GM23338 (cell line): Measurements from ENCODE around the gene MTHFSD. TPM values are rescaled to one million over a fixed set of nuclear protein-coding genes. Genes with fewer than 3 reads are reported as not detected.

Experiments used
- ATAC-seq: fragments of 200-7000 bp; cut with Tn5 transposase; 3 replicates; pipeline ENCODE4 v1.9.1; 2020
- DNase-seq: peaks from one replicate; pipeline ENCODE4 v3.0.0-alpha.2; 2015; ENCODE audit warnings: low spot score
- H2AFZ ChIP-seq: fragments of 200-600 bp; sonication (generic); 2 replicates; pipeline ENCODE4 v1.8.0; 2016; ENCODE audit warnings: antibody characterized with exemption, mild to moderate bottlenecking, moderate library complexity
- H3F3A ChIP-seq: fragments of 200-600 bp; sonication (generic); replicated peaks from 2 replicates; pipeline ENCODE4 v1.8.0; 2017; ENCODE audit warnings: antibody characterized with exemption, mixed run types, low read depth
- H3K27ac ChIP-seq: fragments of 200-600 bp; sonication (generic); 2 replicates; pipeline ENCODE4 v1.6.1; 2016; ENCODE audit warnings: low read depth
- H3K27me3 ChIP-seq: fragments of 200-600 bp; sonication (generic); 2 replicates; pipeline ENCODE4 v1.8.0; 2016; ENCODE audit warnings: mild to moderate bottlenecking, mixed run types, moderate library complexity; ENCODE audit not compliant: insufficient read depth
- H3K36me3 ChIP-seq: fragments of 200-600 bp; sonication (generic); 2 replicates; pipeline ENCODE4 v1.8.0; 2016; ENCODE audit warnings: mild to moderate bottlenecking; ENCODE audit not compliant: insufficient read depth
- H3K4me1 ChIP-seq: fragments of 200-600 bp; sonication (generic); 2 replicates; pipeline ENCODE4 v1.8.0; 2016; ENCODE audit warnings: mild to moderate bottlenecking, moderate library complexity; ENCODE audit not compliant: insufficient read depth
- H3K4me2 ChIP-seq: fragments of 200-600 bp; sonication (generic); 2 replicates; pipeline ENCODE4 v1.7.1; 2017; ENCODE audit warnings: mixed run types
- H3K4me3 ChIP-seq: fragments of 200-600 bp; sonication (generic); 2 replicates; pipeline ENCODE4 v1.6.1; 2016; ENCODE audit warnings: mixed run types
- H3K79me2 ChIP-seq: fragments of 200-600 bp; sonication (generic); replicated peaks from 2 replicates; pipeline ENCODE4 v1.8.0; 2017; ENCODE audit warnings: mild to moderate bottlenecking; ENCODE audit not compliant: insufficient read depth
- H3K9me2 ChIP-seq: fragments of 200-600 bp; sonication (generic); 2 replicates; pipeline ENCODE4 v1.8.0; 2017; ENCODE audit not compliant: insufficient read depth
- H4K20me1 ChIP-seq: fragments of 200-600 bp; sonication (generic); replicated peaks from 2 replicates; pipeline ENCODE4 v1.8.0; 2017; ENCODE audit warnings: mild to moderate bottlenecking; ENCODE audit not compliant: insufficient read depth
- H3K27ac Mint-ChIP-seq: 2 replicates; pipeline ENCODE4 v1.8.0; 2020; ENCODE audit warnings: inconsistent platforms, mild to moderate bottlenecking, moderate library complexity, mixed read lengths
- H3K27me3 Mint-ChIP-seq: 3 replicates; pipeline ENCODE4 v1.8.0; 2022; ENCODE audit warnings: low read depth, mild to moderate bottlenecking, moderate library complexity, mixed read lengths, inconsistent platforms; ENCODE audit not compliant: insufficient read depth, poor library complexity
- H3K36me3 Mint-ChIP-seq: 3 replicates; pipeline ENCODE4 v1.8.0; 2021; ENCODE audit warnings: low read depth, mild to moderate bottlenecking, inconsistent platforms, moderate library complexity, mixed read lengths
- H3K4me1 Mint-ChIP-seq: 3 replicates; pipeline ENCODE4 v1.8.0; 2020; ENCODE audit warnings: mild to moderate bottlenecking, inconsistent platforms, mixed read lengths
- H3K4me3 Mint-ChIP-seq: 3 replicates; pipeline ENCODE4 v1.8.0; 2021; ENCODE audit warnings: moderate library complexity, mild to moderate bottlenecking, inconsistent platforms, mixed read lengths
- H3K9me3 Mint-ChIP-seq: 3 replicates; pipeline ENCODE4 v1.8.0; 2020; ENCODE audit warnings: moderate library complexity, mild to moderate bottlenecking, inconsistent platforms, mixed read lengths
- CREB1 ChIP-seq: fragments of 250-450 bp; sonication (Bioruptor Pico); IDR thresholded peaks from 2 replicates; pipeline ENCODE4 v1.5.0; 2020; ENCODE audit warnings: low read depth, mild to moderate bottlenecking, moderate library complexity
- EZH2phosphoT487 ChIP-seq: fragments of 200-600 bp; sonication (generic); IDR thresholded peaks from one replicate; pipeline ENCODE4 v1.8.1; 2018; ENCODE audit warnings: antibody characterized with exemption; ENCODE audit not compliant: unreplicated experiment
- ZNF331 ChIP-seq: fragments of 250-450 bp; sonication (Bioruptor Pico); IDR thresholded peaks from 2 replicates; pipeline ENCODE4 v1.5.0; 2020; ENCODE audit warnings: low read depth, mild to moderate bottlenecking, moderate library complexity
- polyA plus RNA-seq: library from polyadenylated mRNA; unstranded; fragments of >200 nt; fragmentation: Nextera tagmentation; extraction: Ambion mirVana; gene quantifications from 2 replicates; pipeline ENCODE4 v1.2.1, GENCODE V29; 2016
- total RNA-seq: library from RNA; depleted of rRNA; stranded (reverse); fragments of >200 nt; shearing (Covaris generic); gene quantifications from 2 replicates; pipeline ENCODE4 v1.2.3, GENCODE V29; 2014
- TF ChIP-seq, protein P1 (sequence below), 2 experiments: fragments of 200-600 bp in 1 of 2; sonication (generic) in 1 of 2; conservative IDR thresholded peaks; 2 replicates each; pipeline versions ENCODE4 v1.5.1 to v1.6.1; 2016 to 2017; ENCODE audit warnings: antibody characterized with exemption in 2 of 2, low read depth in 2 of 2, mild to moderate bottlenecking in 2 of 2, moderate library complexity in 1 of 2
- TF ChIP-seq, protein P2 (sequence below): IDR thresholded peaks from 2 replicates; pipeline ENCODE4 v1.6.1; 2016; ENCODE audit warnings: antibody characterized with exemption

Gene MTHFSD
- total and polyA plus RNA-seq, 2 experiments from 2014 or later: 7.2 to 8.1 TPM

DNA sequence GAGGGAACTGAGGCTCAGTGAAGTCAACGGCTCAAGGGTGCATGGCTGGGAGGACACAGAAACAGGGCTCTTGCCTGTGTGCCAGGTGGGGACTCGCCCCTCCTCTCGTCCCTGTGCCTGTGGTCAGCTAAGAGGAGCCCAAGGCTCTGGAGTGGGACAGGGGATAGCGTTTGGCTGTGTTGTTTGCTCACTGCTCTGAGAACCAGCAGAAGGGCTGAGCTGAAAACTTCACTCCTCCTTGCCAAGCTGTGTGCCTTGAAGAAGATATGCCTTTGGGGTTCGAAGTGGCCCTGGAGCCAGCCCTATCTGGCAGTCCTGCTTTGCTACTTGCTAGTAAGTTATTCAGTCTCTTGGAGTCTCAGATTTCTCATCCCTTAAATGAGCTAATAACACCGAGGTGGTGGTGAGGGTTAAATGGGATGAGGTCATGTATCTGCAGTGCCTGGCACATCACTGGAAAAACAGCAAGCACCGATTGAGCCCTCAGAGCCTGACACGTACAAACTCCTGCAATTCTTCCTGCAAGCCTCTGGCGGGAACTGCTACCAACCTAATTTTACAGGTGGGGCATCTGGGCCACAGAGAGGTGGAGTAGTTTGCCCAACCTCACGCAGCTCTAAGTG, 41.1 kb upstream of the MTHFSD start:
- H2AFZ ChIP-seq: no peak overlapping the region
- Mint-ChIP-seq H3K4me1 (peaks cover 11% of the 10 kb centered on the region), H3K9me3 (no peaks in the 10 kb centered on the region; the same call in 1 of the 3 replicates), H3K36me3 (no peaks in the 10 kb centered on the region), H3K27me3 (peaks cover 3% of the 10 kb centered on the region), H3K4me3 (no peak overlapping the region), H3K27ac (no peak overlapping the region)
- ATAC-seq (no peak), DNase-seq (no peak)
- H3K4me2 ChIP-seq: no peak overlapping the region
- no peaks in the 10 kb centered on the region for H4K20me1 ChIP-seq
- H3F3A ChIP-seq: no peaks in the 10 kb centered on the region
- H3K36me3 ChIP-seq: no peaks in the 10 kb centered on the region
- no peaks in the 10 kb centered on the region for H3K27me3 ChIP-seq
- H3K4me1 ChIP-seq: no peaks in the 10 kb centered on the region
- peaks cover 4% of the 10 kb centered on the region for H3K9me2 ChIP-seq
- H3K27ac ChIP-seq: no peak overlapping the region
- no peak overlapping the region for H3K4me3 ChIP-seq
- no peaks in the 10 kb centered on the region for H3K79me2 ChIP-seq
- TF ChIP-seq CREB1 (no peak), ZNF331 (CRISPR knock-in tag) (no peak), EZH2phosphoT487 (no peak)
- TF ChIP-seq, protein P1, sequence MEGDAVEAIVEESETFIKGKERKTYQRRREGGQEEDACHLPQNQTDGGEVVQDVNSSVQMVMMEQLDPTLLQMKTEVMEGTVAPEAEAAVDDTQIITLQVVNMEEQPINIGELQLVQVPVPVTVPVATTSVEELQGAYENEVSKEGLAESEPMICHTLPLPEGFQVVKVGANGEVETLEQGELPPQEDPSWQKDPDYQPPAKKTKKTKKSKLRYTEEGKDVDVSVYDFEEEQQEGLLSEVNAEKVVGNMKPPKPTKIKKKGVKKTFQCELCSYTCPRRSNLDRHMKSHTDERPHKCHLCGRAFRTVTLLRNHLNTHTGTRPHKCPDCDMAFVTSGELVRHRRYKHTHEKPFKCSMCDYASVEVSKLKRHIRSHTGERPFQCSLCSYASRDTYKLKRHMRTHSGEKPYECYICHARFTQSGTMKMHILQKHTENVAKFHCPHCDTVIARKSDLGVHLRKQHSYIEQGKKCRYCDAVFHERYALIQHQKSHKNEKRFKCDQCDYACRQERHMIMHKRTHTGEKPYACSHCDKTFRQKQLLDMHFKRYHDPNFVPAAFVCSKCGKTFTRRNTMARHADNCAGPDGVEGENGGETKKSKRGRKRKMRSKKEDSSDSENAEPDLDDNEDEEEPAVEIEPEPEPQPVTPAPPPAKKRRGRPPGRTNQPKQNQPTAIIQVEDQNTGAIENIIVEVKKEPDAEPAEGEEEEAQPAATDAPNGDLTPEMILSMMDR (conservative IDR thresholded peaks at IDR 0.05; ENCODE audit: low read depth in 2 of 2): no peak

DNA sequence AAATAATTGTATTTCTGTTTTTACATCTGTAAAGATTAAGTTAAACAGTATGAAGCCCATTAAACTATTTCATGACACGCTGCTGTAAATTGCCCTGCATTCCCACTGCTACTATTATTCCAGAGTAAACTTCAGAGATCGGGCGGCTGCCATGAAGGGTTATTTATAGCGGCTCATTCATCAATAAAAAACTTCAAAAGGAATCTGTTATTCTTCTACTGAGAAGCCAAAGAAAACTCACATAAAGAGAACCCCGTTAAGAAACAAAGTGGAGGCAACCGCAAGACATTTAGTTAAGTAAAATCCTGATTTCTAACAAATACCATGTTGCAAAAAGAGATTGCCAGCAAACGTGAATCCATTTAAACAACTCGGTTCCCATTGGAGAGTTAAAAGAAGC, 39.7 kb upstream of the MTHFSD start:
- Histone ChIP-seq H3K4me2 (no peak overlapping the region), H3K27ac (no peak overlapping the region), H3F3A (no peaks in the 10 kb centered on the region), H4K20me1 (no peaks in the 10 kb centered on the region), H3K27me3 (no peaks in the 10 kb centered on the region), H3K4me3 (no peak overlapping the region), H2AFZ (peak overlapping the region; percentile 23; the same call in 1 of the 2 replicates), H3K4me1 (no peaks in the 10 kb centered on the region), H3K9me2 (peaks cover 6% of the 10 kb centered on the region), H3K36me3 (no peaks in the 10 kb centered on the region), H3K79me2 (no peaks in the 10 kb centered on the region)
- peaks cover 3% of the 10 kb centered on the region for H3K27me3 Mint-ChIP-seq
- H3K4me1 Mint-ChIP-seq: peaks cover 11% of the 10 kb centered on the region
- ATAC-seq (no peak), DNase-seq (no peak)
- H3K27ac Mint-ChIP-seq: no peak overlapping the region
- no peaks in the 10 kb centered on the region for H3K36me3 Mint-ChIP-seq
- H3K9me3 Mint-ChIP-seq: no peaks in the 10 kb centered on the region; the same call in 2 of the 3 replicates
- H3K4me3 Mint-ChIP-seq: no peak overlapping the region
- TF ChIP-seq, protein P2, sequence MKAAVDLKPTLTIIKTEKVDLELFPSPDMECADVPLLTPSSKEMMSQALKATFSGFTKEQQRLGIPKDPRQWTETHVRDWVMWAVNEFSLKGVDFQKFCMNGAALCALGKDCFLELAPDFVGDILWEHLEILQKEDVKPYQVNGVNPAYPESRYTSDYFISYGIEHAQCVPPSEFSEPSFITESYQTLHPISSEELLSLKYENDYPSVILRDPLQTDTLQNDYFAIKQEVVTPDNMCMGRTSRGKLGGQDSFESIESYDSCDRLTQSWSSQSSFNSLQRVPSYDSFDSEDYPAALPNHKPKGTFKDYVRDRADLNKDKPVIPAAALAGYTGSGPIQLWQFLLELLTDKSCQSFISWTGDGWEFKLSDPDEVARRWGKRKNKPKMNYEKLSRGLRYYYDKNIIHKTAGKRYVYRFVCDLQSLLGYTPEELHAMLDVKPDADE: no peak
- TF ChIP-seq, protein P1 (conservative IDR thresholded peaks at IDR 0.05; ENCODE audit: low read depth in 2 of 2): no peak
